Neutrophil (primary cell): Measurements from ENCODE around the gene NIT2.

Source experiments
- H3K27ac ChIP-seq: fragments of 200-600 bp; sonication (generic); 2 replicates; pipeline ENCODE4 v1.5.1; 2016; ENCODE audit warnings: mild to moderate bottlenecking, moderate library complexity
- H3K27me3 ChIP-seq: fragments of 200-600 bp; sonication (generic); 2 replicates; pipeline ENCODE4 v1.6.0; 2016; ENCODE audit warnings: mild to moderate bottlenecking
- H3K36me3 ChIP-seq: fragments of 200-600 bp; sonication (generic); 2 replicates; pipeline ENCODE4 v1.5.1; 2017
- H3K4me1 ChIP-seq, 2 experiments: fragments of 200-600 bp in 1 of 2; sonication (generic) in 1 of 2; 1 replicate in 1 of 2; 2 replicates in 1 of 2; pipeline versions ENCODE4 v1.5.1 to v1.6.1; 2013 to 2016; ENCODE audit warnings: low read depth in 1 of 2, low read length in 1 of 2, mild to moderate bottlenecking in 1 of 2, moderate library complexity in 1 of 2; ENCODE audit not compliant: control insufficient read depth in 1 of 2, insufficient read depth in 1 of 2
- H3K4me3 ChIP-seq, 2 experiments: fragments of 200-600 bp in 1 of 2; sonication (generic) in 1 of 2; 1 replicate in 1 of 2; 2 replicates in 1 of 2; pipeline ENCODE4 v1.5.1; 2013 to 2016; ENCODE audit warnings: low read depth in 1 of 2, low read length in 1 of 2, mild to moderate bottlenecking in 1 of 2, moderate library complexity in 1 of 2
- H3K9me3 ChIP-seq: fragments of 200-600 bp; sonication (generic); 2 replicates; pipeline ENCODE4 v1.5.1; 2016
- TF ChIP-seq, protein P1 (sequence below): fragments of 200-600 bp; sonication (generic); IDR thresholded peaks from 2 replicates; pipeline ENCODE4 v1.5.1; 2016; ENCODE audit warnings: antibody characterized with exemption

NIT2 gene

DNA sequence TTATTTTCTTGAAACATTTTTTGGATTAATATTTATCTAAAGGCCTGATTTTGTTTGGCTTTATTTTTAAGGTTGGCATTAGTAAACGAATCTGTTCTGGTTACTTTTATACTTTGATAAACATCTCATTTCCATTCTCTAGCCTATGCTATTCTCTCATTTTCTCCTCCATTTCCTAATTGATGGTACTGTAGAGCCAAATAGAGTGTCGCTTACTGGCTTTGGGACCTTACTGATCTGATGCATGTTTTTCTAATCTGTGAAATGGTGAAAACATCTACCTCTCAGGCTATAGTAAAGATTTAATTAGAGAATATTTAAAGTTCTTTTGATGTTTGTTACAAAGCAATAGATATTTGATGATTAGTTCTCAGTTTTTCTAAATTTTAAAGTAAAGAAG is 68.3 kb downstream of the NIT2 start:
- Histone ChIP-seq H3K4me3 (no peak overlapping the region), H3K27ac (no peak overlapping the region), H3K27me3 (no peaks in the 10 kb centered on the region), H3K36me3 (no peaks in the 10 kb centered on the region), H3K9me3 (peaks cover 7% of the 10 kb centered on the region), H3K4me1 (peaks cover 22 to 24% of the 10 kb centered on the region in 2 experiments)
- TF ChIP-seq, protein P1, sequence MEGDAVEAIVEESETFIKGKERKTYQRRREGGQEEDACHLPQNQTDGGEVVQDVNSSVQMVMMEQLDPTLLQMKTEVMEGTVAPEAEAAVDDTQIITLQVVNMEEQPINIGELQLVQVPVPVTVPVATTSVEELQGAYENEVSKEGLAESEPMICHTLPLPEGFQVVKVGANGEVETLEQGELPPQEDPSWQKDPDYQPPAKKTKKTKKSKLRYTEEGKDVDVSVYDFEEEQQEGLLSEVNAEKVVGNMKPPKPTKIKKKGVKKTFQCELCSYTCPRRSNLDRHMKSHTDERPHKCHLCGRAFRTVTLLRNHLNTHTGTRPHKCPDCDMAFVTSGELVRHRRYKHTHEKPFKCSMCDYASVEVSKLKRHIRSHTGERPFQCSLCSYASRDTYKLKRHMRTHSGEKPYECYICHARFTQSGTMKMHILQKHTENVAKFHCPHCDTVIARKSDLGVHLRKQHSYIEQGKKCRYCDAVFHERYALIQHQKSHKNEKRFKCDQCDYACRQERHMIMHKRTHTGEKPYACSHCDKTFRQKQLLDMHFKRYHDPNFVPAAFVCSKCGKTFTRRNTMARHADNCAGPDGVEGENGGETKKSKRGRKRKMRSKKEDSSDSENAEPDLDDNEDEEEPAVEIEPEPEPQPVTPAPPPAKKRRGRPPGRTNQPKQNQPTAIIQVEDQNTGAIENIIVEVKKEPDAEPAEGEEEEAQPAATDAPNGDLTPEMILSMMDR: no peak

DNA sequence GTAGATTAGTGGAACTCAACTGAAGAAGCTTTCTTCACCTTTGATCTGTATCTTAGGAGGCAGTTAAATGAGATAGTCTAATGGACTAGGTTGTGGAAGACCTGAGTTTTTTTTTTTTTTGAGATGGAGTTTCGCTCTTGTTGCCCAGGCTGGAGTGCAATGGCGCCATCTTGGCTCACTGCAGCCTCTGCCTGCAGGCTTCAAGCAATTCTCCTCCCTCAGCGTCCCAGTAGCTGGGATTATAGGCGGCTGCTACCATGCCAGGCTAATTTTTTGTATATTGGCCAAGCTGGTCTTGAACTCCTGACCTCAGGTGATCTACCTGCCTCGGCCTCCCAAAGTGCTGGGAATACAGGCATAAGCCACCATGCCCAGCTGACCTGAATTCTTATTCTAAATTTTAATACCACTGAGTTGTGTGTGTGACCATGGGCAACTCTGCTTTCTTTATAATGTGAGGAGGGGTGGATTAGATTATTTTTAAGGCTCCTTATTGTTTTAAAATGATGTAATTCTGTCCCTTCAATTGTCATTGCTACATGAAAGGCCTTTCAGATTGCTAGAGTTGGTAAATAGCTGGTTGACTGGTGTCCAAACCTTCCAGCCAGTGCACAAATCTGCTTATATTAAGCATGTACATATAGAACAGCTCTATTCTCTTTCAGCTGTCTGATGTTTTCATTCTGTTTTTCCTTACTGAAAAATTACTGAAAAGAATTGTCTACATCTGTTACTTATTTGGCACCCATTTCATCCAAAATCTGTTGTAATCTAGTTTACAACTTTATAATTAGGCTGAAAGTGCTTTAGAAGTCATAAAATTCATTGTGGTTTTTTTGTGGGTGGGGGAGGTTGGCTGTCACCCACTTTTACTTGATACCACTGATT is 69.0 kb downstream of the NIT2 start:
- Histone ChIP-seq H3K4me1 (peaks cover 22 to 24% of the 10 kb centered on the region in 2 experiments), H3K36me3 (no peaks in the 10 kb centered on the region), H3K27ac (no peak overlapping the region), H3K4me3 (no peak overlapping the region), H3K27me3 (no peaks in the 10 kb centered on the region), H3K9me3 (peaks cover 7% of the 10 kb centered on the region)
- TF ChIP-seq, protein P1: no peak

DNA sequence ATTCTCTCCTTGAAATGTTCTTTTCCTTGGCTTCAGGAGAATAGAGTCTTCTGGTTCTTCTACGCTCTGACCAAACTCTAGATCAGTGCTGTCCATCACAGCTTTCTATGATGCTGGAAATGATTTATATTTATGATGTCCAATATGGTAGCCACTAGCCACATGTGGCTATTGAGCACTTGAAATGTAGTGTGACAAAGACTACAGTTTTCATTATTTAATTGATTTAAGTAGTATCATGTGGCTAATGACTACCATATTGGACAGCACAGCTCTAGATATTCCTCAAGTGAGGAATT is 69.6 kb downstream of the NIT2 start:
- Histone ChIP-seq H3K4me1 (peaks cover 22 to 24% of the 10 kb centered on the region in 2 experiments), H3K9me3 (peaks cover 7% of the 10 kb centered on the region), H3K36me3 (no peaks in the 10 kb centered on the region), H3K27me3 (no peaks in the 10 kb centered on the region), H3K27ac (no peak overlapping the region), H3K4me3 (no peak overlapping the region)
- TF ChIP-seq, protein P1: no peak

DNA sequence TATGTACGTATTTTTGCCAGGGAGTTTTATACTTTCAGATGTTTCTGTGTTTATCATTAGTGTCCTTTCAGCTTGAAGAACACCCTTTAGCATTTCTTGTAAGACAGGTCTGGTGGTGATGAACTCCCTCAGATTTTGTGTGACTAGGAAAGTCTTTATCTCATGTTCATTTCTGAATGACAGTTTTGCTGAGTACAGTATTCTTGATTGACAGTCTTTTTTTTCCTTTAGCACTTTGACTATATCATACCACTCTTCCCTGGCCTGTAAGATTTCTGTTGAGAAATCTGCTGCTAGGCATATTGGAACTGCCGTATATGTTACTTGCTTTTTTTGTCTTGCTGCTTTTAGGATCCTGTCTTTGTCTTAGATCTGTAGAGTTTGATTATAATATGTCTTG is 72.6 kb downstream of the NIT2 start:
- TF ChIP-seq, protein P1: no peak

DNA sequence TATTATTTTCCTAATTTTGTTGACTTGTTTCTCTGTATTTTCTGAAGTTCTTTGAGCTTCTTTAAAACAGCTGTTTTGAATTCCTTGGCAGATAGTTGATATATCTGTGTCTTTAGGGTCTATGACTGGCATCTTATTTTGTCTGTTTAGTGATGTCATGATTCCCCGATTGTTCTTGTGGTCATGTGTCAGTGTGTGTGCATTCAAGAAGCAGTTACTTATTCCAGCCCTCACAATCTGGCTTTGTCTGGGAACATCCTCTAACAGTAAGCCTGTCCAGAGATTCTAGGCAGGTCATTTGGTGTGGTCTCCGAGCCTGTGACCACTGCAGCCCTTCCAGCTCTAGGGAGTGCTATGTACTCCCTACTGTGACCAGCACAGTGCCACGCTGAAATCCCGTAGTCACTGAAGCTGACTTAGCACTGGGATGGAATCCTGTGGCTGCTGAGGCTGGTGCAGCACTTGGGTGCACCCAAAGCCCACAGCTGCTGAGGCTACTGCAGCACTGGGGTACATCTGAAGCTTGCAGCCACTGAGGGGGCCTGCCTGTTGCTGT is 73.5 kb downstream of the NIT2 start:
- Histone ChIP-seq H3K36me3 (no peaks in the 10 kb centered on the region), H3K4me1 (no peaks in the 10 kb centered on the region), H3K9me3 (peaks cover 7% of the 10 kb centered on the region), H3K4me3 (no peak overlapping the region), H3K27me3 (no peaks in the 10 kb centered on the region), H3K27ac (no peak overlapping the region)
- TF ChIP-seq, protein P1: no peak

More for the DNA sequence above, 72.6 kb downstream of the NIT2 start:
- H3K27ac ChIP-seq: no peak overlapping the region
- H3K36me3 ChIP-seq: no peaks in the 10 kb centered on the region
- H3K4me3 ChIP-seq: no peak overlapping the region
- no peaks in the 10 kb centered on the region for H3K27me3 ChIP-seq
- peaks cover 2 to 3% of the 10 kb centered on the region in 2 experiments for H3K4me1 ChIP-seq
- H3K9me3 ChIP-seq: peaks cover 7% of the 10 kb centered on the region
